Activated gamma-delta T cell treated with Interleukin-2 at 50 U/mL for 16 hours (primary cell): ENCODE measurements around the gene TOP3A.
"Not testable (repeated sequence)": the region's sequence is repeated elsewhere in the genome, so short reads cannot be mapped to it uniquely, and the experiment has no call there.

Source experiments
- DNase-seq: peaks from one replicate; pipeline ENCODE4 v3.0.0-alpha.2; 2020

TOP3A gene

GRCh38 chr17:18314731-18315561 lies at the start of gene TOP3A, which contains the start of gene SMCR8:
TOP3A (minus strand) TSS chr17:18314994; CDS start chr17:18314778, 216 bp downstream.
SMCR8 (plus strand) TSS chr17:18315293; CDS start chr17:18315790, 497 bp downstream.
- DNase-seq, result peak; percentile 97

- DNase-seq, result no peak
Measured at GRCh38 chr17:18364166-18364565, 49.4 kb upstream of the TOP3A start.

GRCh38 chr17:18363101-18364049 lies 48.6 kb upstream of the TOP3A start, which contains the start of gene SHMT1:
SHMT1 (minus strand) TSS chr17:18363550; CDS start chr17:18355981, 7,569 bp downstream.
- DNase-seq, result peak; percentile 88

- no peak for DNase-seq
Measured at GRCh38 chr17:18362698-18363100, 47.9 kb upstream of the TOP3A start.

- no peak for DNase-seq
Measured at GRCh38 chr17:18361837-18362697, 47.3 kb upstream of the TOP3A start.

- DNase-seq, result no peak
Measured at GRCh38 chr17:18360518-18360917, 45.7 kb upstream of the TOP3A start.

GRCh38 chr17:18356624-18357023 lies 41.8 kb upstream of the TOP3A start:
- no peak for DNase-seq

- DNase-seq, result no peak
Measured at GRCh38 chr17:18353541-18353940, 38.7 kb upstream of the TOP3A start.

GRCh38 chr17:18344021-18344420 lies 29.2 kb upstream of the TOP3A start:
- no peak for DNase-seq

- DNase-seq, result no peak
Measured at GRCh38 chr17:18339933-18340332, 25.1 kb upstream of the TOP3A start.

GRCh38 chr17:18338158-18338557 lies 23.4 kb upstream of the TOP3A start:
- DNase-seq, result not testable (repeated sequence)

- DNase-seq, result no peak
Measured at GRCh38 chr17:18332909-18333489, 18.2 kb upstream of the TOP3A start.

- DNase-seq, result peak; percentile 15
Measured at GRCh38 chr17:18331879-18332278, 17.1 kb upstream of the TOP3A start.

GRCh38 chr17:18328643-18329204 lies 13.9 kb upstream of the TOP3A start:
- no peak for DNase-seq

GRCh38 chr17:18327556-18327955 lies 12.8 kb upstream of the TOP3A start:
- DNase-seq, result no peak

GRCh38 chr17:18327093-18327492 lies 12.3 kb upstream of the TOP3A start:
- DNase-seq, result no peak

- DNase-seq, result no peak
Measured at GRCh38 chr17:18326572-18326971, 11.8 kb upstream of the TOP3A start.

GRCh38 chr17:18326039-18326438 lies 11.2 kb upstream of the TOP3A start:
- no peak for DNase-seq

GRCh38 chr17:18324140-18325050 lies 9.6 kb upstream of the TOP3A start:
- DNase-seq, result no peak

GRCh38 chr17:18323507-18324139 lies 8.8 kb upstream of the TOP3A start:
- no peak for DNase-seq
